GM23248 (cell line): Measurements from ENCODE around the gene FMN2.

Experiments used
- EZH2 ChIP-seq: fragments of 200-600 bp; sonication (generic); IDR thresholded peaks from 2 replicates; pipeline ENCODE4 v1.6.1; 2018; ENCODE audit warnings: antibody characterized with exemption, mild to moderate bottlenecking; ENCODE audit not compliant: insufficient read depth, poor library complexity, severe bottlenecking
- EZH2phosphoT487 ChIP-seq: fragments of 200-600 bp; sonication (generic); IDR thresholded peaks from 2 replicates; pipeline ENCODE4 v1.6.1; 2018; ENCODE audit warnings: antibody characterized with exemption, moderate library complexity, mild to moderate bottlenecking, low read depth; ENCODE audit not compliant: insufficient read depth

GRCh38 chr1:240134596-240134995 is 42.9 kb downstream of the FMN2 start:
- no peak for TF ChIP-seq EZH2
- TF ChIP-seq EZH2phosphoT487 = no peak
